DMS114 treated with DMSO at 0.1 percent for 48 hours (cell line): ENCODE data around the gene MDFI.

ENCODE experiments used
- DNase-seq: peaks from one replicate; lab custom pipeline; 2025; ENCODE audit not compliant: unreplicated experiment; lab: John Stamatoyannopoulos, UW

Gene MDFI

DNA sequence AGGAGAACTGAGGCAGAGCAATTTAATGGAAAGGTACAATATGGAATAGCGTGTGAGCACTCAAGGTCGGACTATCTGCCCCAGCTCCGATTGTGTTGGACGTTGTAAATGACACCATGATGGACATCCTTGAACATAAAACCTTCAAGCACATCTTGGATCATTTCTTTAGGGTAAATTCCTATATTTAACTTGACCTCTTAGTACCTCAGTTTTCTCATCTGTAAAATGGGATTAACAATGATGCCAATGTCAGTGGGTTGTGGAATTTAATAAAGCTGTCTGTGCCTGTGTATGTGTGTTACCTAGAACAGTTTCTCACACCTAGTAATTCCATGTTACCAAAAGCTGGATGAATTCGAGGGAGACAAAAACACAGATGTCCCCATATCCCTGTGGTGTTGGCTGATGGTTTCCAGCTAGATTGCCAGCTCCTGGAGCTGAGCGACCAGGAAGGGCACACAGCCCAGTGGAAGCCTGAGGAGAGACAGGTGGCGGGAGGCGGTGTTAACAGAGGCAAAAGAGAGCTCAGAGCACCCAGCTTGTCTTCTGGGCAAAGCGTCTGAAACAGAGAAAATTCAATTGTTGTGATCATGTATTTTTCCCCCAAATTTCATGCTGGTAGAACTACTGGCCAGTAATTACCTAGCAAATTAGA is 32.6 kb downstream of the MDFI start:
- DNase-seq = no peak

DNA sequence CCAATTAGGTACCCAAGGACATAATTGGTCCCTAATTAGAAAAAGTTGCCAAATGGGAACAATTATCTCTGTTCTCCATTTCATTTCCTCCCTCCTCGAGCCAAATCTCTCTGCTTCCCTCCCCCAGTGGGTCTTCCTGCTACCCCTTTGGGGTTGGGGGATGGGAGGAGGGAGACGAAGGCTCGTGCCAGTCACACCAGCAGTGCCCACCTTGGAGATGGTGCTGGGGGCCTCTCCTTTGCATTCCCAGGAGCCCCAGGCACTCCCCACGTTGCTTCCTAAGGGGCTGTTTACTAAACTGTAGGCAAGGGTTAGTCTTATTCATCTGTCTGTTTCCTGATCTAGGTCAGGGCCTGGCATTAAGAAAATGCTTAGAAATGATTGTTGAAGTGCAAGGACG is 33.1 kb downstream of the MDFI start:
- DNase-seq = no peak

DNA sequence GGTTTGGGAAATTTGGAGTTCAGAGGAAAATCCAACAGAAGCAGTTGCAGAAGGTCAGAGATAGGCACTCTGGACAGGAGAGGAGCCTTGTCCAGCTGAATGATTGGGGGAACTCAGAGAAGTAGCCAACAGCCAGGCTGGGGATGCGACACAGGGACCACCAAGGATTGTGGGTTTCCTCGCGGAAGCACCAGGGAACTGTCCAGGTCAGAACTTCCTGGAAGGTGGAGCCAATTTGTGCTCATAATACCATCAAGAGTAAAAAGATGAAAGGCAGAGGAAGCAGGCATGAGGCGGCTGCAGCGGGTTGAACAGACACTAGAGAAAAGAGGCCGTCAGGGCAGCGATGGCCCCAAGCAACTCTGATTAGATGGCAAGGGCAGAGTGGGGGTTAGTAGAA is 33.7 kb downstream of the MDFI start:
- DNase-seq = no peak

DNA sequence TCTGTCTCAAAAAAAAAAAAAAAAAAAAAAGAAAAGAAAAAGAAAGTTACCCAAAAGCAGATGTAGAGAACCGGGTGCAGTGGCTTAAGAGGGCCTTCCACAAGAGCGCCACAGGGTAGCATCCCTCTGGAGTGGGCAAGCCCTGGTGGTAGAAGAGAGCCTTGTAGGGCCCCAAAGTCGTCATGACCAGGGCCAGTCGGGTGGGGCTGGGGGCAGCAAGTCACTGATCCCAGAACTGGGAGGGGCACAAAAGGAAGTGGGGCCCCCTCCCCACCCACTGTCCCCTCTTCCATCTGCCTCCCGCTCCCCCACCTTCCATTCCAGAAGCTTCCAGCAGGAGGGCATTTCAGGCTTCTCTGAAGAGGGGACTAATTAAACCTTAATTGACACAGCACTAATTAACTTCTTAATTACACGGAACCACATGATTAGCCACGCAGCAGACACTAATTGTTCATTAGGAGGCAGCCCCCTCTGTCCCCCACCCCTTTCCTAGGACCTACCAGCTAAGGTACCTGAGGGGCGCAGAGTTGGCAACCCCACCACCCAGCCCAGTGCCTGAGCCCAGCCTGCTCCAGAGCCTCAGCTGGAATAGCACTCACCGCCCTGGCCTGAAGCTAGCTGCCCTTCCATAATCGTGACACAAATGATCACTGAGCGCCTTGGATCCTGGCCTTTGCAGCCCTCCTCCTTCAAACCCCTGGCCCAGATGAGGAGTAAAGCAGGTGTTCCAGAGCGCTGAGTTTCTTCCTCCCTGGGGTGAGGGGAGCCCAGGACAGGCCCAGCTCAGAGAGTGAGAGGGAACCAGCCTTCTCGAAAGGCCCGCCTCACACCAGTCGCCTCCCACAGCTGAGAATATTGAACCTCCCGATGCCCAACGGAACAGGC is 34.8 kb downstream of the MDFI start:
- DNase-seq = no peak

DNA sequence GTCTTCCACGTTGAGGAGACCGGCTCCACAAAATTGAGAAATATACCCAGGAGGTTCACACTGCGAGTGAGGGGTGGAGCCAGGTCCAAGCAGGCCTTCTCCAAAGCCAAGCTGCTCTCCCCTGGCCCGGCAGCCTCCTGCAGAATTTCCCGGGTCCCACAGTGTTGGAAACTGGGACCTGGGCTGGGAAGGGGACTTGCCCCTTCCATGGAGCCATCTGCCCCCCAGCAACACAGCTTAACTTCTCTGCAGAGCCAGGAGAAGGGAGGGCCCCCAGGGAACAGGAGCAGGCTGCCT is 35.4 kb downstream of the MDFI start:
- DNase-seq = no peak

DNA sequence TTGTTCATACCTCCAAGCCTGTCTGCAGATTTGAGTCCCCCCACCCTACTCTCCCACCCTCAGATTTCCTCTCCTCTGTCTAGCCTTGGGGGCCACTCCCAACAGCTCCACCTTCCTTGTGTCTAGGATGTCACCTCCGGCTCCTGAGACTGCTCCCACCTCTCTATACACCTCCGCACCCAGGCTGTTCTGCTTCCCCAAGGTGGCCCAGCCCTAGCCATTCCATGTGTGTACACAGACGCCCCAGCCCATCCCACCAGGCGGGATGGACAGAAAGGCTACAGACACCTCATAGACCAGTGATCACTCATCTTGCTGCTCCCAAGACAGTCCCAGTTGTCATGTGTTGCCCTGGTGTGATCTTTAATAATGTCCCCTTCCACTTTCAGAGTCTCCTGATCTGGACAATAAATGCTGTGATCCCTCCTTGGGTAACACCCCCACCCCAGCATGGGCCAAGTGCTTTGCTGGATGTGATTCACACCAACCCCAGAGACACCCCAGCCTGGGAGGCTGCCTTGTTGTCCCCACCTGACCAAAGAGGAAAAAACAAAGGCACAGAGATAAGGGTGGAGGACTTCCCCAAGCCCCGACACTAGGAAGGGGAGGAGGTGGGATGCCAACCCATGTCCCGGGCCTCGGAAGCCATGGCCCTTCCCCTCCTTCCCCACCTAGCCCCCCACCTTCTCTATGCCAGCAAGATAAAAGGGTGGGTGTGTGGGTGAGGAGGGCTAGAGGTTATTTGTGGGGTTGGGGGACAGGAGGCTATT is 36.1 kb downstream of the MDFI start:
- no peak for DNase-seq

DNA sequence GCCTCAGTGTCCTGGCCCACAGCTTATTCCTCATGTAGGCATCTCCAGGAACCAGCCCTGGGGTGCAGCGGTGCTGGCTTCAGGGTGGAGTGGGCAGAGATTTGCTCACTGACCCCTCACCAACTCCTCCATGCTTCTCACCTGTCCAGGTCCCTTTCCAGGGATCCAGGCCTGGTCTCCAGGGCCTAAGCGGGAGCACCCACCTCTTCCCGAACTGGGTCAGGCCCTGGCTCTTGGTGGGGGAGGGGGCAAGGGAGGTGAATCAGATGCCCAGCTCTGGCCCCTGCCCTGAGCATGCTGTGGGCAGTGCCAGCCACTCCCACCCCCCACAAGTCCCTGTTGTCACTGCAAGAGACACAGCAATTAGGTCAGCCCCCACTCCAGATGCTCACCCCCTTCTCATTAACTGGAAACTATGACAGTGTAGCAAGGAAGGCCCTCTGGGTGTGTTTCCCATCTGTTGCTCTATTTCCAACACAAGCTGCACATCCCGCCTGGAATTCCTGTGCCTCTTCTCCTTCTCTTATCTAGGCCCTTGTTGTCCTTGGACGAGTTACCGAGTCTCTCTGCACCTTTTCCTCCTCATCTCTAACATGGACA is 37.0 kb downstream of the MDFI start:
- DNase-seq = no peak

DNA sequence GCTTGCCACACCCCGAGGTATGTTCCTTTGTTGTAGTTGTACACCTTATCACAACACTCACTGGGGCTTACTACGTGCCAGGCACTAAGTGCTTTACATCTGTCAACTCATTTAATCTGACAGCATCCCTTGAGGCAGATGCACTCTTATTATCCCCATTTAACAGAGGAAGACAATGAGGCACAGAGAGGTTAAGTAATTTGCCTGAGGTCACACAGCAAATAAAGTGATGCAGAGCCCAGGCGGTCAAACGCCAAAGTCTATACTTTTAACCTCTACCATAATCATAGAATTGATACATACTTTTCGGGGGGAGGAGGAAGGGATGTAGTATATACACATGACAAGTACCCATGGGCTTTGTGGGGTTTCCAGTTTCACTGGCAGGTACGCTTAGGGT is 37.7 kb downstream of the MDFI start:
- no peak for DNase-seq

DNA sequence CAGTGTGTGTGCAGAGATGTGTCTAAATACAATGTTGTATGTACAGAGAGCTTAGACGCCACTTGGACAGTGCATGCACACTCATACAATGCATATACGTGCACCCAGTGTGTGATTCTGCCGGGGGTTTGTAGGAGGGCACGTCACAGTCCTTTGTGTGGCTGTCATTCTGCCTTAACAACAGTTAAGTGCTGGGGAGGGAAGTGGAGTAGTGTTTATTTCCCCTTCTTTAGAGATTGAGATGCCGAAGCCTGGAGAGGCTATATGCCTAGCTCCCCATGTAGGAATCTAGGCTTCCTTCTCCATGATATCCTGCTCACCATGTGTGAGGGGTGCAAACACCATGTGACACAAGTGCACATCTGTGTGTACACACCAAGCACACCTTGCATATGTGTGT is 38.2 kb downstream of the MDFI start:
- DNase-seq = no peak

DNA sequence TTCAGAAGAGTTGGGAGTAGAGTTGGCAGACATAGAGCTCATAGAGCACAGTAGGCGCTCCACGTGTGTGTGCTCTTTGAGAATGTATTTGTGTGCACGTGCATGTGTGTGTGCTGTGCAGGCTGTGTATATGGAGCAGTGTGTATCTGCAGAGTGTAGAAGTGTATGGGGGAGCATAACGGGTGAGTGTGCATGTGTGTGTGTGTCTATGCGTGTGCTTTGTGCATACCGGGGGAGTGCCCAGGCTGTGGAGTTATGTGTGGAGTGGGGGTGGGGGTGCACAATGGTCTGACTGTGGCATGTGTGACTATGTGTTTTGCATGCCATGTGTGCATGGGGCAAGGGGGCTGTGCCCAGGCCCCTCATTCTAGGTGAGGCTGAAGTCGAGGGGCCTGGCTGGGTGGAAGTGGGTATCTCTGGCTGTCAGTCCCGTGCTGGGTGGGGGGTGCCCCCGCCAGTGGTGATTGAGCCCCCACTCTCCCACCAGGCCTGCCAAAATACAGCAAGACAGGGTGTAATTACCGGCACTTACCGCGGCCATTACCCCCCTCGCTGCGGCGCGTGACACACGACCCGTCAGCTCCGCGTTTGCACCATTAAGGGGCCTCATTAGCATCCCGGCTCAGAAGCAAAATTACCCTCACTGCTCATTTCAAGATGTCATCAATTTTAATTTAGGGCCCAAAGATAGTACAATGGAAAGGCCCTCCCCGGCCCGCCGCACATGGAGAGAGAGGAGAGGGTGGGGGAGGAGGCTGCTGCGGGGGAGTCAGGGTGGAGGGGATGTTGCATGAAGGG is 39.1 kb downstream of the MDFI start:
- DNase-seq = no peak

DNA sequence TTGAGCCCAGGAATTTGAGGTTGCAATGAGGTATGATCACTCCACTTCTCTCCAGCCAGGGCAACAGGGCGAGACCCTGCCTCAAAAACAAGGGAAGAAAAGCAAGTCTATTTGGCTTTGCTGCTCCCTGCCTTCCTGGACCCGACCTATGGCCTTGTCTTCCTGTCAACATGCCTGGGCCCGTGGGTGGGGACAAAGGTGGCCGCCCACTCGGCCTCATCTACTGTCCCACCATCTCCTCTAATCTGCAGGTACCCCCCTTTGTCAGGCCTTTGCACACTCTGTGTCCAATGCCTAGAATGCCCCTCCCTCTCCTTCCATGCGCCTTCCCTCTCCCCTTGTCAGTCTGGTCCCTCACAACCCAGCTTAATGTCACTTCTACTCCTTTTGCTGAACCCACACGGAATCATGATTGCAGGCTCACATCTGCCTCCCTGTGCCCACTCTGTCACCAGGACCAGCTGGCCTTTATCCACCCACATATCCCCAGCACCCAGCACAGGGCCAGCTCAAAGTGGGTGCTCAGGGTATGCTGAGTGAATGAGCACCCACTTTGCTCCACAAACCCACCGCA is 40.3 kb downstream of the MDFI start:
- DNase-seq = no peak

DNA sequence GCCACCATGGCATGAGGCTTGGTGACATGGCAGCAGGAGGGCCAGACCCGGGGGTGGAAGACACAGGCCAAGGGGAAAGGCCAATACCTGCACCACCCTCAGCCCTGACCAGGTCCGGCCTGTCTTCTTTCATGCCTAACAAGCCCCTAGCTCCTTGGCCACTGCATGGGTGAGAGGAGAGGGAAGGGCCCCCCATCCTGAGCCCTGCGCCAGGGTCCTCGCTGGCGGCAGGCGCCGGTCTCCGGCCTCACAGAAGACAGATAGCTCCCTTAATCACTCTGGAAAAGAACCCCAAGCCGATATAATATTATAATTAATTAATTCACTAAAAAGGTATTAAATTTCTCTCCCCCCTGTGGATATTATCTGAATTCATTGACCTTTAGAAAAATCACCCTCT is 41.4 kb downstream of the MDFI start:
- DNase-seq = no peak

DNA sequence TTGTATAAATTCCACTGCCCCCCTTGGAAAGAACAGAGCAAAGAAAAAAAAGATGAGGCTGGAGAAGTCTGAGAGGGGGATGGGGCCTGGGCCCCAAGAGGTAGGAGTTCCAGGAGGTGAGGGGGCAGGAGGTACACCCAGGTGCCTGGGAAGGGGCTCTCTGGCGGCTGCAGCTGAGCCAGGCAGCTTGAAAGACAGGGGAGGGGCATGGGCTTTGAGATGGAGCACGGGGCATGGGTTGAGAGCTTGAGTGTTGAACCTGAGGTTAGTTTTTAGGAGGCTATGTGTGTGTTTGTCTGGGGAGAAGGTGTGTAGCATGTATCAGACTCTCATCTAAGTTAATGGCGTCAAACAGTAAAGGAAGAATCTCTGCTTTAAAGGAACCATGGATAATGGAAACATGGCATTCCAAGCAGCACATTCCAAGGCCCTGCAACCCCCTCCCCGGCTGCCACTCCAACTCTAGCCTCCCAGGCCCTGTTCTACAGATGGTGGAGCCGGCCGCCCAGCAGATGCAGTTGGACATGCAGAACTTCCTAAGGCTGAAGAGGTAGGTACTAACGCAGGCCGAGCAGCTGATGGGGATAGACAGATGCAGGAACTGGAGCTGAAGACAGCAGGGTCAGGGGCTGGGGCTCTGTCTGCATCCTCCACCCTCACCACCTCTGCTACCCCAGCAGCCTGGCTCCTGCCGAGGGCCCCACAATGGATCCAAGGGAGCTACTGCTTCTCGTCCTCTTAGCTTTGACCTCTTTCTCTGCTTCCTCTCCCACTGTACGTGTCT is 42.1 kb downstream of the MDFI start:
- DNase-seq = no peak

DNA sequence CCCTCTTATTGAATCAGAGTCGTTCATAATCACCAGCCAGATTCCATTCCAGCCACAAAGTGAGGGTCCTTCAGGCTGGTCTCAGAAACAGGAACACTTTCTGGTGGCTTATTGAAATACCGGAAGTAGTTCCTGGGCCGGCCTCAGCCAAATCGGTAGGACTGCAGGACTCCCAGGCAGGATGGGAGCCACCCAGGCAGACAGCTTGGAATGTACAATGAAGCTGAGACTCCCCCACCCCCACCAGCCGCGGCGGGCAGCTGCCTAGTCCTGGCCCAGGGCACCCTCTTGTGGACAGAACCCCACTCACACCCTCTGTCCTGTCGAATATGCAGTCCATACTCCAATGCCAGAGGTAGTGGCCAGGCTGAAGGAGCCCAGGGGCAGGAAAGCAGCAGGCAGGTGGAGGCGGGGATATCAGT is 43.8 kb downstream of the MDFI start:
- DNase-seq = peak; percentile 92

DNA sequence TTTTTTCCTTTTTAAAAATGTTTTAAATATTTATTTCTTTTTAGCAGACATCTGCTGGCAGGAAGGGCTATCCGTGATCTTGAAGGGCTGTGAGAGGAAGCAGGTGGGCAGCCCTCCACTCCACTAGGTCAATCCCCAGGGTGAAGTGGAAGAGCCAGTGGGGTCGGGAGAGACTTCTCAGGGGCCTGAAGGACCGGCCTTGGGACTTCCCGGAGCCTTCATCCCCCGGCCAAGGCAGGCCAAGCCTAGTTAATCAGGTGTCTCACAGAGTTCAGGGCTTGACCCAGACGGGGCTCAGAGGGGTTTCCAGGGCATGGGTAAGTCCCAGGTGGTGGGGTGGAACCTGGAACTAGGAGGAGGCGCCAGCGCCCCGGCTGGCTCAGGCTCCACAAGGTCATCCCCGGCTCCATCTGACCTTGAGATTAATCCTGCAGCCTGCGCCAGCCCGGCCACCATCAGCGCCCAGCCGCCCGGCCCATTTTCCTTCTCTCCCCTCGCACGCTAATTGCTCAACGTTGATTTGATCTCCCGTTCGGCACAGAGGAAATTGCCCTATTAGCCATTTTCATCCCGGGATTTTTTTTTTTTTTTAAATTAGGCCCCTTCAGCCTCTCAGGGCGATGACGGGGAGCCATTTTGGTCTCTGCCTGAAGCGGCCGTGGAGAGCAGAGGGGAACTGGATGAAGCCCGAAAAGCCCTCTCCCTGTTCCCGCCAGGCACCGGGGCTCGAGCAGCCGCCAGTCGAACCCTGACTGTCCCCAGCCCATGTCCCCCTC is 44.4 kb downstream of the MDFI start:
- no peak for DNase-seq

DNA sequence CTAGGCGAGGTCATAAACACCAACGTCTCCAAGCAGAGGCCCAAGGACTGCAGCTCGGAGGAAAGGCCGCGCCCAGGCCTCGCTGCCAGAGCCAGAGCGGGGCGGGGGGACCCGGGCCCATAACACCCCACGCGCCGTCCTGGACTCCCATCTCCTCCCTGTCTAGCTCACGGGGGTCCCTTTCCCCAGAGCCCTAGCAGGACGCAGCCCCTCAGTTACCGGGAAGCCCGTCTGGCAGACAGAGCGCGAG is 44.9 kb downstream of the MDFI start:
- no peak for DNase-seq

DNA sequence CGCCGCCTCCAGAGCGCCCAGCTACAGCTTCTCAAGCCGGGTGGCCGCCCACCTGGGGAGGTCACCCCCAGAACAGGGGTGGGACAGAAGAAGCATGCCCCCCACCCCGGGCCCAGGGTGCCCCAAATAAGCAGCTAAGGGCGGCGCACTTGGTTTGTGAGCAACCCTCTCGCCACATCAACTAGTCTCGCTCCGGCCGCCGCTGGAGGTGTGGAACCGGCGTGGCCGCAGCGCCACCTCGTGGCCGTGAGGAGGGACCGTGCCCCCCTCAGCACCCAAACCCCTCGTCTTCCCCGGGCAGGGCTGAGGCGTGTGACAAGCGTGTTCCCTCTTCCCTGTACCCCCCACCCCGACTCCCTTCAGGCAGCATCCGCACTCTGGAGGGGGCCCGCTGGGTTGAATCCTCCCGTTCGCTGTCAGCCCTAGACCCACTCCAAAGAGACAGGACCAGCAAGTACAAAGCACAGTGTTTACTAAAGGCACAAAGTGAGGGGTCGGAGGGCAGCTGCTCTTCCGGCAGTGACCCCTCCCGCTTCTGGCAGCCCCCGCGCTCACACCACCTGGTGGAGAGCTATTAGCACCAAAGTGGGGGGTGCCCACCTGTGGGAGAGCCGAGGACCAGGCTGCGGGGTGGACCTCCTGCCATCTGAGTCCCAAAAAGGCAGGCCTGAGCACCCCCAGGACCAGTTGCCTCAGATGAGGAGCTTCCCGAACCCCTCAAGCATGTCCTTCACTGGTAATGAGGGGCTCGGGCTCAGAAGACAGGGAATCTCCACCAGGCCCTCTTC is 45.4 kb downstream of the MDFI start:
- DNase-seq = peak; percentile 62
